Ovary (tissue), 9 donors: ENCODE data around the gene SOX5. TPM values are rescaled to one million over a fixed set of nuclear protein-coding genes. Genes with fewer than 3 reads are reported as not detected.

Source experiments
- DNase-seq, 5 donors: peaks; one replicate each; pipeline ENCODE4 v3.0.0-alpha.2; 2019 to 2020
- H3K27ac ChIP-seq, 2 donors: fragments of 200-600 bp; one replicate each; pipeline versions ENCODE4 v1.5.1 to v1.8.0; 2019 to 2022
- H3K27me3 ChIP-seq: fragments of 200-600 bp; one replicate; pipeline ENCODE4 v1.8.0; 2022
- H3K36me3 ChIP-seq: fragments of 200-600 bp; sonication (generic); one replicate; pipeline ENCODE4 v1.5.1; 2019
- H3K4me1 ChIP-seq: one replicate; pipeline ENCODE4 v1.8.1; 2013; ENCODE audit warnings: mild to moderate bottlenecking, moderate library complexity; ENCODE audit not compliant: insufficient read depth
- H3K4me3 ChIP-seq: fragments of 200-600 bp; sonication (generic); one replicate; pipeline ENCODE4 v1.5.1; 2017
- H3K9me3 ChIP-seq, 2 donors: fragments of 200-600 bp in 1 of 2; sonication (generic) in 1 of 2; one replicate each; pipeline versions ENCODE4 v1.5.1 to v1.8.1; 2013 to 2019; ENCODE audit warnings: mild to moderate bottlenecking in 1 of 2, moderate library complexity in 1 of 2
- CTCF ChIP-seq, 3 donors: fragments of 450-650 bp in 2 of 3; fragments of 200-600 bp in 1 of 3; IDR thresholded peaks; one replicate each; pipeline versions ENCODE4 v1.5.1 to v1.8.0; 2016 to 2022; ENCODE audit warnings: antibody characterized with exemption in 3 of 3, mild to moderate bottlenecking in 1 of 3
- EP300 ChIP-seq: sonication (generic); formaldehyde crosslinking; IDR thresholded peaks from one replicate; pipeline ENCODE4 v1.6.1; 2017; ENCODE audit warnings: antibody characterized with exemption
- POLR2A ChIP-seq: fragments of 450-650 bp; IDR thresholded peaks from one replicate; pipeline ENCODE4 v1.6.1; 2017; ENCODE audit warnings: antibody characterized with exemption, mild to moderate bottlenecking, moderate library complexity
- WGBS, 3 donors: extraction: QIAGEN DNeasy Blood & Tissue Kit in 1 of 3; methylation state at CpG; one replicate each; pipeline versions ENCODE4 v1.1.5 to v1.1.7; 2013 to 2017; 5-methylcytosine and 5-hydroxymethylcytosine counted together
- intact Hi-C, 4 donors: fragments of 100-400 bp; cut with DNase I; formaldehyde crosslinking; loops; one replicate each; pipeline versions ENCODE4 v1.11.0 to v1.15.1; 2022 to 2023
- polyA plus RNA-seq, 2 donors: library from polyadenylated mRNA; stranded (reverse); fragments of 200-250 nt in 1 of 2; fragments of 350-450 nt in 1 of 2; fragmentation: Illumina TruSeq in 1 of 2; extraction: RNeasy Lipid Tissue Mini Kit (QIAGEN cat#74804) in 1 of 2; gene quantifications; one replicate each; pipeline ENCODE4 v1.2.3, GENCODE V29; 2013 to 2014
- total RNA-seq, 7 donors: library from RNA; depleted of rRNA in 2 of 7; stranded (reverse); fragments of >200 nt in 2 of 7; fragmentation: NEBNext Ultra II Directional in 3 of 7; extraction: Animal tissue kit (Norgen Biotek cat#: 25700) in 3 of 7; gene quantifications; one replicate each; pipeline versions ENCODE4 v1.1.0 to v1.2.4, GENCODE V29; 2016 to 2023
- donor health status: DM: no; HTN: no; CAD: no; lungs with moderate emphysema.
- donor health status: DM: no; HTN: no; CAD: no.
- donor health status: Bipolar disorder and iron deficiency.
- donor health status: DM: yes; HTN: yes; CAD: no.
- donor health status: DM: no; HTN: no; CAD: no.
- donor health status: DM: yes; HTN: yes; CAD: no.

The SOX5 gene
- total and polyA plus RNA-seq, 9 donors = 5.7 to 33.7 (median 21.4) TPM

GRCh38 chr12:23504641-23505399 is 444.6 kb downstream of the SOX5 start:
- intact Hi-C loops = no loop called here
- TF ChIP-seq POLR2A (no peak), CTCF (IDR thresholded peaks at IDR 0.05) (no peak), EP300 (no peak)
- H3K36me3 ChIP-seq = no peaks in the 10 kb centered on the region
- no peak overlapping the region for H3K27ac ChIP-seq
- 71 to 81% (median 79%) methylated on average over 4 of the region's 4 CpGs for WGBS, 3 donors
- no peak overlapping the region for H3K4me3 ChIP-seq
- H3K9me3 ChIP-seq = no peaks in the 10 kb centered on the region
- DNase-seq = no peak
- H3K27me3 ChIP-seq = no peaks in the 10 kb centered on the region
- H3K4me1 ChIP-seq = no peaks in the 10 kb centered on the region

GRCh38 chr12:23504043-23504442 is 445.4 kb downstream of the SOX5 start:
- no peak for DNase-seq
- H3K4me3 ChIP-seq = no peak overlapping the region
- WGBS, 3 donors = 73 to 86% (median 76%) methylated on average over 2 of the region's 2 CpGs
- no peaks in the 10 kb centered on the region for H3K36me3 ChIP-seq
- H3K9me3 ChIP-seq = no peaks in the 10 kb centered on the region
- no peak for TF ChIP-seq POLR2A
- TF ChIP-seq CTCF (IDR thresholded peaks at IDR 0.05) = no peak
- no peak for TF ChIP-seq EP300
- intact Hi-C loops = no loop called here
- no peak overlapping the region for H3K27ac ChIP-seq
- H3K4me1 ChIP-seq = no peaks in the 10 kb centered on the region
- H3K27me3 ChIP-seq = no peaks in the 10 kb centered on the region

- Histone ChIP-seq H3K36me3 (no peaks in the 10 kb centered on the region), H3K4me3 (no peak overlapping the region), H3K27ac (no peak overlapping the region), H3K27me3 (no peaks in the 10 kb centered on the region), H3K4me1 (no peaks in the 10 kb centered on the region), H3K9me3 (peaks cover 0 to under 1% of the 10 kb centered on the region in 2 donors)
- no peak for TF ChIP-seq POLR2A
- no peak for TF ChIP-seq CTCF (IDR thresholded peaks at IDR 0.05)
- TF ChIP-seq EP300 = no peak
- intact Hi-C loops = no loop called here
- 53 to 62% (median 59%) methylated on average over 2 of the region's 2 CpGs for WGBS, 3 donors
- DNase-seq = no peak
These were observed 445.9 kb downstream of the SOX5 start for GRCh38 chr12:23503544-23503943.

GRCh38 chr12:23502259-23502658 is 447.2 kb downstream of the SOX5 start:
- Histone ChIP-seq H3K27me3 (no peaks in the 10 kb centered on the region), H3K4me3 (no peak overlapping the region), H3K9me3 (peaks cover 0 to 4% of the 10 kb centered on the region in 2 donors), H3K4me1 (no peaks in the 10 kb centered on the region), H3K27ac (no peak overlapping the region), H3K36me3 (no peaks in the 10 kb centered on the region)
- no peak for TF ChIP-seq CTCF (IDR thresholded peaks at IDR 0.05)
- TF ChIP-seq EP300 = no peak
- TF ChIP-seq POLR2A = no peak
- DNase-seq = no peak
- intact Hi-C loops = no loop called here
- 74 to 78% (median 75%) methylated on average over 3 of the region's 3 CpGs for WGBS, 3 donors
